Measurements from ENCODE around the gene OVAAL. TPM values are rescaled to one million over a fixed set of nuclear protein-coding genes. Genes with fewer than 3 reads are reported as not detected.

Gene OVAAL
- total RNA-seq, 1 donor from 2014 or later = not detected

DNA sequence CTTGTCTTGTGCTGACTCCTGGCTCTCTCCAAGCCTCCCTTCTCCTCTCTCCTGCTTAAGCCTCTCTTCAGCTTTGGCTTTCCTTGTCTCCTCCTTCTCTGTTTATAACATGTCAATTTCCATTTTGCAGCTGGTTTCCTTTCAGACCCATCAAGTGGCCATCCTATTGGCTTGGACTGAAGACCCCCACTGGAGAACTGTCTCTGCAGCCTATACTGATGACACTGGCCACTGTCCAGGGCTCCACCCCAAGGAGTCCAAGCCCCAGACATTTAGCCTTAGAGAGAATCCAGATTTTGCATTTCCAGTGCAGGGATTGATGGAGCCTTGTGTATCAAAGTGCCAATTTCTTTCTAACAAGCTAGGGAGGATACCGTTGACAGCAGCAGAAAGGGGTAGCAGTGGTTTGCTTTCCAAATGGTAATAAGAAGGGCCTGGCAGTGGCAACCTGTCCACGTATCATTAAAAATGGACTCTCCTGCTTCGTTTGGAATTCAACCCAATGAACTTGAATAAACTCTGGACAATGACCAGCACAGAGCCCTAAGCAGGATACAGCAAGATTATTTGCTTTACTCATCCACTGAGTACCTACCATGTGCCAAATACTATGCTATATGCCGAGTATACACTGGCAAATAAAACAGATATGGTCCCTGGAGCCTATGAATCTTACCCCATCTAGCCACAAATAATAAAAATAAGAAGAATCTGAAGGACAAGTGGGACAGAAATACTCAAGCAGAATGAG is 6.5 kb downstream of the OVAAL start:
- TF ChIP-seq, protein P1, sequence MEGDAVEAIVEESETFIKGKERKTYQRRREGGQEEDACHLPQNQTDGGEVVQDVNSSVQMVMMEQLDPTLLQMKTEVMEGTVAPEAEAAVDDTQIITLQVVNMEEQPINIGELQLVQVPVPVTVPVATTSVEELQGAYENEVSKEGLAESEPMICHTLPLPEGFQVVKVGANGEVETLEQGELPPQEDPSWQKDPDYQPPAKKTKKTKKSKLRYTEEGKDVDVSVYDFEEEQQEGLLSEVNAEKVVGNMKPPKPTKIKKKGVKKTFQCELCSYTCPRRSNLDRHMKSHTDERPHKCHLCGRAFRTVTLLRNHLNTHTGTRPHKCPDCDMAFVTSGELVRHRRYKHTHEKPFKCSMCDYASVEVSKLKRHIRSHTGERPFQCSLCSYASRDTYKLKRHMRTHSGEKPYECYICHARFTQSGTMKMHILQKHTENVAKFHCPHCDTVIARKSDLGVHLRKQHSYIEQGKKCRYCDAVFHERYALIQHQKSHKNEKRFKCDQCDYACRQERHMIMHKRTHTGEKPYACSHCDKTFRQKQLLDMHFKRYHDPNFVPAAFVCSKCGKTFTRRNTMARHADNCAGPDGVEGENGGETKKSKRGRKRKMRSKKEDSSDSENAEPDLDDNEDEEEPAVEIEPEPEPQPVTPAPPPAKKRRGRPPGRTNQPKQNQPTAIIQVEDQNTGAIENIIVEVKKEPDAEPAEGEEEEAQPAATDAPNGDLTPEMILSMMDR (IDR thresholded peaks at IDR 0.05) = no peak
- no peak for DNase-seq (ENCODE audit: low spot score)
- H3K27me3 Mint-ChIP-seq (ENCODE audit: low read depth) = no peaks in the 10 kb centered on the region
- no peak overlapping the region for H3K27ac Mint-ChIP-seq (ENCODE audit: unreplicated experiment)
- peaks cover 37% of the 10 kb centered on the region for H3K4me1 Mint-ChIP-seq (ENCODE audit: low read depth)
- no peaks in the 10 kb centered on the region for H3K9me3 Mint-ChIP-seq (ENCODE audit: low read depth)
- no peaks in the 10 kb centered on the region for H3K36me3 Mint-ChIP-seq (ENCODE audit: low read depth)
- no peak overlapping the region for H3K4me3 Mint-ChIP-seq (ENCODE audit: unreplicated experiment)

DNA sequence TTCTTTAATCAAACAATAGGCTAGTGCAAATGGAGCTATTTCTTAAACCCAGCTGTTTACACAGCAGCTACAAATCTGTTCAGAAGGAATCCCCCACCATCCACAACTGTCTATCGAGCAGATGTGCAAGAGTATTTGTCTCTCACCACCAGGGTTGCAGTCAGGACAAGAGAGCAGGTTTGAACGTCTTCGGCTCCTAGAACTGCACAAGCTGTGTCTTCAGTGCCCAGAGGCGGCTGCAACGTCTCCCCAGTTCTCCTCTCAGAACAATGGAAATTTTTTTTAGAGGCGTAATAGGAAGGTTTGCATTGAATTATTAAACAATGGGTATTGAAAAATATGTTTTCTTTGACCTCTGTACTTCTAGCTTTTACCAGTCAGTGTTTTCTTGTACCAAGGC is 7.3 kb downstream of the OVAAL start:
- Mint-ChIP-seq H3K4me3 (ENCODE audit: unreplicated experiment) (no peak overlapping the region), H3K36me3 (ENCODE audit: low read depth) (no peaks in the 10 kb centered on the region), H3K9me3 (ENCODE audit: low read depth) (no peaks in the 10 kb centered on the region), H3K27me3 (ENCODE audit: low read depth) (no peaks in the 10 kb centered on the region), H3K4me1 (ENCODE audit: low read depth) (peaks cover 35% of the 10 kb centered on the region), H3K27ac (ENCODE audit: unreplicated experiment) (no peak overlapping the region)
- TF ChIP-seq, protein P1 (IDR thresholded peaks at IDR 0.05) = no peak
- no peak for DNase-seq (ENCODE audit: low spot score)

DNA sequence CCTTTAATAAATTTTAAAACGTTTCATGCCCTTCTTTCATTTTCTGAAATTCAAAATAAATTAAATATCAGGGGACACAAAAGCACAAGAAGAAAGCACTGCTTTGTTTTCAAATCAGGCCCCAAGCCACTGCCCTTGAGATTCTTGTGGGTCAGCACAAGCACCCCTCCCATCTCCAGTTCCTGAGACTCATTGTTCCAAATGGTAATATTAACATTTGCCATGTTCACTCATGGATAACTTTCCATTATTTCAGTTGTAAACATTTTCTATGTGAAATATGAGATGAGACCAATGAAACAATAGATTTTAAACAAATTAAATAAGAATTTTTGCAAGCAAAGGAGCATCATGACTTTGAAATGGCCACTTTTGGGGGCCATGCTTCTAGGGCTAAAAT is 7.7 kb downstream of the OVAAL start:
- no peaks in the 10 kb centered on the region for H3K27me3 Mint-ChIP-seq (ENCODE audit: low read depth)
- TF ChIP-seq, protein P1 (IDR thresholded peaks at IDR 0.05) = no peak
- H3K27ac Mint-ChIP-seq (ENCODE audit: unreplicated experiment) = no peak overlapping the region
- no peak overlapping the region for H3K4me3 Mint-ChIP-seq (ENCODE audit: unreplicated experiment)
- no peaks in the 10 kb centered on the region for H3K36me3 Mint-ChIP-seq (ENCODE audit: low read depth)
- no peak for DNase-seq (ENCODE audit: low spot score)
- H3K4me1 Mint-ChIP-seq (ENCODE audit: low read depth) = peaks cover 35% of the 10 kb centered on the region
- H3K9me3 Mint-ChIP-seq (ENCODE audit: low read depth) = no peaks in the 10 kb centered on the region

DNA sequence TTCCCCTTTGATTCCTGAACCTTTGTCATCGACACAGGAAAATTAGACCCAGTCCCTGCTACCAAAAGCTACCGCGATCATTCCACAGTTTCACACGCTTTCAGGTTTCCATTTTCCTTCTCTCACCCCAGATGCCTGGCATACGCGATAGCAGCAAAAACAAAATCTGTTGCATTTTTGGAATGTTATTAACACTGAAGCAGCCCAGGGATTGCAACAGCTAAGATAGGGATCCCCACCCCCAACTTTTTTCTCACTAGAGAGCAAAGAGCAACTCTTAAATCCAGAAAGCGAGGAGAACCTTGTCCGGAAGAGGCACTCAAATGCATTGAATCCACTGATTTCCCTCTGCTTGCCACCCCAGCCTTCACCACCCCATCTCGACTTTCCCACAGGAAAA is 8.9 kb downstream of the OVAAL start:
- Mint-ChIP-seq H3K4me3 (ENCODE audit: unreplicated experiment) (no peak overlapping the region), H3K27me3 (ENCODE audit: low read depth) (no peaks in the 10 kb centered on the region), H3K36me3 (ENCODE audit: low read depth) (no peaks in the 10 kb centered on the region), H3K27ac (ENCODE audit: unreplicated experiment) (no peak overlapping the region), H3K9me3 (ENCODE audit: low read depth) (no peaks in the 10 kb centered on the region), H3K4me1 (ENCODE audit: low read depth) (peaks cover 31% of the 10 kb centered on the region)
- TF ChIP-seq, protein P1 (IDR thresholded peaks at IDR 0.05) = no peak
- no peak for DNase-seq (ENCODE audit: low spot score)

DNA sequence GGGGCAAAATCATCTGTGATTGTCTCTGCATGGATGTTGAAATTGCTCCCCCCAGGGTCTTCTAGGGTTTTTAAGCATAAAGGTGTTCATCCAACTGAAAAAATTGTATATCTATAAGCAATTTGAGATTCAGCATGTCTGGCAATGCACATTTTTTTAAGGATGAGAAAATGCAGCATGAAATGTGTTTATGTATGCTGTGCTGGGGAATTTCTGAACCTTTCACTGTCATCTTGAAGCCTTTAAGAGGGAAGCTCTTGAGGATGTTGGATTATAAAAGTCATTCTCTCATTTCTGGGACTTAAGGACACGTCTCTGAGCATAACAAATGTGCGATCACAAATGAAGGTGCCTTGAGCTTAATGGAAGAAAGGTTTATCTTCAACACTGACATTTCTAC is 9.4 kb downstream of the OVAAL start:
- DNase-seq (ENCODE audit: low spot score) = no peak
- Mint-ChIP-seq H3K4me3 (ENCODE audit: unreplicated experiment) (no peak overlapping the region), H3K4me1 (ENCODE audit: low read depth) (peaks cover 26% of the 10 kb centered on the region), H3K27me3 (ENCODE audit: low read depth) (no peaks in the 10 kb centered on the region), H3K9me3 (ENCODE audit: low read depth) (no peaks in the 10 kb centered on the region), H3K36me3 (ENCODE audit: low read depth) (no peaks in the 10 kb centered on the region), H3K27ac (ENCODE audit: unreplicated experiment) (no peak overlapping the region)
- TF ChIP-seq, protein P1 (IDR thresholded peaks at IDR 0.05) = no peak

Measured in chondrocyte (in vitro differentiated cells).